GM23338 (cell line): Measurements from ENCODE around the gene SLC25A17.

Experiments
- CREB1 ChIP-seq: fragments of 250-450 bp; sonication (Bioruptor Pico); IDR thresholded peaks from 2 replicates; pipeline ENCODE4 v1.5.0; 2020; ENCODE audit warnings: low read depth, mild to moderate bottlenecking, moderate library complexity
- EZH2 ChIP-seq: fragments of 200-600 bp; sonication (generic); IDR thresholded peaks from one replicate; pipeline ENCODE4 v1.8.0; 2017; ENCODE audit warnings: antibody characterized with exemption, mild to moderate bottlenecking, low read depth; ENCODE audit not compliant: unreplicated experiment
- EZH2phosphoT487 ChIP-seq: fragments of 200-600 bp; sonication (generic); IDR thresholded peaks from one replicate; pipeline ENCODE4 v1.8.1; 2018; ENCODE audit warnings: antibody characterized with exemption; ENCODE audit not compliant: unreplicated experiment
- JUNB ChIP-seq: IDR thresholded peaks from one replicate; pipeline ENCODE4 v1.6.1; 2016; ENCODE audit warnings: antibody characterized with exemption; ENCODE audit not compliant: unreplicated experiment
- POLR2AphosphoS5 ChIP-seq: IDR thresholded peaks from 2 replicates; pipeline ENCODE4 v1.6.1; 2016; ENCODE audit warnings: antibody characterized with exemption, low read depth
- STAT1 ChIP-seq: IDR thresholded peaks from one replicate; pipeline ENCODE4 v1.6.1; 2016; ENCODE audit warnings: antibody characterized with exemption; ENCODE audit not compliant: unreplicated experiment
- ZNF114 ChIP-seq: fragments of 250-450 bp; sonication (Bioruptor Pico); IDR thresholded peaks from 2 replicates; pipeline ENCODE4 v1.5.0; 2020; ENCODE audit warnings: mild to moderate bottlenecking, moderate library complexity
- TF ChIP-seq, protein P1 (sequence below), 2 experiments: fragments of 200-600 bp in 1 of 2; sonication (generic) in 1 of 2; conservative IDR thresholded peaks; 2 replicates each; pipeline versions ENCODE4 v1.5.1 to v1.6.1; 2016 to 2017; ENCODE audit warnings: antibody characterized with exemption in 2 of 2, low read depth in 2 of 2, mild to moderate bottlenecking in 2 of 2, moderate library complexity in 1 of 2
- TF ChIP-seq, protein P2 (sequence below): IDR thresholded peaks from one replicate; pipeline ENCODE4 v1.6.1; 2018; ENCODE audit warnings: antibody characterized with exemption; ENCODE audit not compliant: unreplicated experiment
- TF ChIP-seq, protein P3 (sequence below): fragments of 250-450 bp; sonication (Bioruptor Pico); IDR thresholded peaks from 2 replicates; pipeline ENCODE4 v1.5.0; 2020; ENCODE audit warnings: mild to moderate bottlenecking, moderate library complexity
- TF ChIP-seq, protein P4 (sequence below): IDR thresholded peaks from 2 replicates; pipeline ENCODE4 v1.6.1; 2016; ENCODE audit warnings: antibody characterized with exemption

DNA sequence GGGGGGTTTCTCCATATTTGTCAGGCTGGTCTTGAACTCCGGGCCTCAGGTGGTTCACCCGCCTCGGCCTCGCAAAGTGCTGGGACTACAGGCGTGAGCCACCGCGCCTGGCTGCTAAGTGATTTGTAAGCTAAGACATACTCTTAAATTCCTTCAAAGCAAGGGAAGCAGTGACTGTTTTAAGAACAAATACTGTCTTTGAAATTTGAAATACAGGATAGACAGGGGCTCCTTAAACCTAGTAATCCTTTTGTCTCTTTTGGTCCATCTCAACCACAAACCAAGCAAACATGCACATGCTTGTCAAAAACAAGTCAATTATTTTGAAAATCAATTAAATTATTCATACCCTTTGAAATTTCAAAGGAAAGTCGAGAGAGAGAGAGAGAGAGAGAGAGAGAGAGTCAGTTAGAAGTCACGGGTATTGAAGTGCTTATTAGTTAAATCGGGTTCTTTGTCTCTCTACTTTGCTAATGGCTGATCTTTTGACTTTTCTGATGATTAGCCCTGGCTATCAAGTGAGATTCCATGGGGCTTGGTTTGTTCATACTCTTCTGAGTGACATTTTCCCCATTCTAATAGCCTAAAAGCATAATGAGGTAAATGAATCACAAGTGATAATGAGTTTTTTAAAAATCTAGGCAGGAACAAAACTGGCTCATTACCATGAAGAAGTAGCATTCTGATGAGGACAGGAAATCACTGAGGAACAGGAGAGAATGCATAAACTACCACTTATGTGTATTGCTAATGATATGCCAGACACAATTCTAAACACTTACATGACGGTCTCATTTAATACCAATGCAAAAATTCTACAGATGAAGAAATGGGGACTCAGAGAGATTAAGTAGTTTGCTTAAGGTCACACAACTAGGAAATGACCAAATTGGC is 91.8 kb downstream of the SLC25A17 start:
- TF ChIP-seq, protein P1, sequence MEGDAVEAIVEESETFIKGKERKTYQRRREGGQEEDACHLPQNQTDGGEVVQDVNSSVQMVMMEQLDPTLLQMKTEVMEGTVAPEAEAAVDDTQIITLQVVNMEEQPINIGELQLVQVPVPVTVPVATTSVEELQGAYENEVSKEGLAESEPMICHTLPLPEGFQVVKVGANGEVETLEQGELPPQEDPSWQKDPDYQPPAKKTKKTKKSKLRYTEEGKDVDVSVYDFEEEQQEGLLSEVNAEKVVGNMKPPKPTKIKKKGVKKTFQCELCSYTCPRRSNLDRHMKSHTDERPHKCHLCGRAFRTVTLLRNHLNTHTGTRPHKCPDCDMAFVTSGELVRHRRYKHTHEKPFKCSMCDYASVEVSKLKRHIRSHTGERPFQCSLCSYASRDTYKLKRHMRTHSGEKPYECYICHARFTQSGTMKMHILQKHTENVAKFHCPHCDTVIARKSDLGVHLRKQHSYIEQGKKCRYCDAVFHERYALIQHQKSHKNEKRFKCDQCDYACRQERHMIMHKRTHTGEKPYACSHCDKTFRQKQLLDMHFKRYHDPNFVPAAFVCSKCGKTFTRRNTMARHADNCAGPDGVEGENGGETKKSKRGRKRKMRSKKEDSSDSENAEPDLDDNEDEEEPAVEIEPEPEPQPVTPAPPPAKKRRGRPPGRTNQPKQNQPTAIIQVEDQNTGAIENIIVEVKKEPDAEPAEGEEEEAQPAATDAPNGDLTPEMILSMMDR (conservative IDR thresholded peaks at IDR 0.05; ENCODE audit: low read depth in 2 of 2) = no peak
- TF ChIP-seq EZH2 (no peak), JUNB (no peak), POLR2AphosphoS5 (no peak), EZH2phosphoT487 (no peak), CREB1 (no peak), ZNF114 (CRISPR knock-in tag) (no peak), STAT1 (no peak)
- TF ChIP-seq, protein P2, sequence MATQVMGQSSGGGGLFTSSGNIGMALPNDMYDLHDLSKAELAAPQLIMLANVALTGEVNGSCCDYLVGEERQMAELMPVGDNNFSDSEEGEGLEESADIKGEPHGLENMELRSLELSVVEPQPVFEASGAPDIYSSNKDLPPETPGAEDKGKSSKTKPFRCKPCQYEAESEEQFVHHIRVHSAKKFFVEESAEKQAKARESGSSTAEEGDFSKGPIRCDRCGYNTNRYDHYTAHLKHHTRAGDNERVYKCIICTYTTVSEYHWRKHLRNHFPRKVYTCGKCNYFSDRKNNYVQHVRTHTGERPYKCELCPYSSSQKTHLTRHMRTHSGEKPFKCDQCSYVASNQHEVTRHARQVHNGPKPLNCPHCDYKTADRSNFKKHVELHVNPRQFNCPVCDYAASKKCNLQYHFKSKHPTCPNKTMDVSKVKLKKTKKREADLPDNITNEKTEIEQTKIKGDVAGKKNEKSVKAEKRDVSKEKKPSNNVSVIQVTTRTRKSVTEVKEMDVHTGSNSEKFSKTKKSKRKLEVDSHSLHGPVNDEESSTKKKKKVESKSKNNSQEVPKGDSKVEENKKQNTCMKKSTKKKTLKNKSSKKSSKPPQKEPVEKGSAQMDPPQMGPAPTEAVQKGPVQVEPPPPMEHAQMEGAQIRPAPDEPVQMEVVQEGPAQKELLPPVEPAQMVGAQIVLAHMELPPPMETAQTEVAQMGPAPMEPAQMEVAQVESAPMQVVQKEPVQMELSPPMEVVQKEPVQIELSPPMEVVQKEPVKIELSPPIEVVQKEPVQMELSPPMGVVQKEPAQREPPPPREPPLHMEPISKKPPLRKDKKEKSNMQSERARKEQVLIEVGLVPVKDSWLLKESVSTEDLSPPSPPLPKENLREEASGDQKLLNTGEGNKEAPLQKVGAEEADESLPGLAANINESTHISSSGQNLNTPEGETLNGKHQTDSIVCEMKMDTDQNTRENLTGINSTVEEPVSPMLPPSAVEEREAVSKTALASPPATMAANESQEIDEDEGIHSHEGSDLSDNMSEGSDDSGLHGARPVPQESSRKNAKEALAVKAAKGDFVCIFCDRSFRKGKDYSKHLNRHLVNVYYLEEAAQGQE = no peak
- TF ChIP-seq, protein P3, sequence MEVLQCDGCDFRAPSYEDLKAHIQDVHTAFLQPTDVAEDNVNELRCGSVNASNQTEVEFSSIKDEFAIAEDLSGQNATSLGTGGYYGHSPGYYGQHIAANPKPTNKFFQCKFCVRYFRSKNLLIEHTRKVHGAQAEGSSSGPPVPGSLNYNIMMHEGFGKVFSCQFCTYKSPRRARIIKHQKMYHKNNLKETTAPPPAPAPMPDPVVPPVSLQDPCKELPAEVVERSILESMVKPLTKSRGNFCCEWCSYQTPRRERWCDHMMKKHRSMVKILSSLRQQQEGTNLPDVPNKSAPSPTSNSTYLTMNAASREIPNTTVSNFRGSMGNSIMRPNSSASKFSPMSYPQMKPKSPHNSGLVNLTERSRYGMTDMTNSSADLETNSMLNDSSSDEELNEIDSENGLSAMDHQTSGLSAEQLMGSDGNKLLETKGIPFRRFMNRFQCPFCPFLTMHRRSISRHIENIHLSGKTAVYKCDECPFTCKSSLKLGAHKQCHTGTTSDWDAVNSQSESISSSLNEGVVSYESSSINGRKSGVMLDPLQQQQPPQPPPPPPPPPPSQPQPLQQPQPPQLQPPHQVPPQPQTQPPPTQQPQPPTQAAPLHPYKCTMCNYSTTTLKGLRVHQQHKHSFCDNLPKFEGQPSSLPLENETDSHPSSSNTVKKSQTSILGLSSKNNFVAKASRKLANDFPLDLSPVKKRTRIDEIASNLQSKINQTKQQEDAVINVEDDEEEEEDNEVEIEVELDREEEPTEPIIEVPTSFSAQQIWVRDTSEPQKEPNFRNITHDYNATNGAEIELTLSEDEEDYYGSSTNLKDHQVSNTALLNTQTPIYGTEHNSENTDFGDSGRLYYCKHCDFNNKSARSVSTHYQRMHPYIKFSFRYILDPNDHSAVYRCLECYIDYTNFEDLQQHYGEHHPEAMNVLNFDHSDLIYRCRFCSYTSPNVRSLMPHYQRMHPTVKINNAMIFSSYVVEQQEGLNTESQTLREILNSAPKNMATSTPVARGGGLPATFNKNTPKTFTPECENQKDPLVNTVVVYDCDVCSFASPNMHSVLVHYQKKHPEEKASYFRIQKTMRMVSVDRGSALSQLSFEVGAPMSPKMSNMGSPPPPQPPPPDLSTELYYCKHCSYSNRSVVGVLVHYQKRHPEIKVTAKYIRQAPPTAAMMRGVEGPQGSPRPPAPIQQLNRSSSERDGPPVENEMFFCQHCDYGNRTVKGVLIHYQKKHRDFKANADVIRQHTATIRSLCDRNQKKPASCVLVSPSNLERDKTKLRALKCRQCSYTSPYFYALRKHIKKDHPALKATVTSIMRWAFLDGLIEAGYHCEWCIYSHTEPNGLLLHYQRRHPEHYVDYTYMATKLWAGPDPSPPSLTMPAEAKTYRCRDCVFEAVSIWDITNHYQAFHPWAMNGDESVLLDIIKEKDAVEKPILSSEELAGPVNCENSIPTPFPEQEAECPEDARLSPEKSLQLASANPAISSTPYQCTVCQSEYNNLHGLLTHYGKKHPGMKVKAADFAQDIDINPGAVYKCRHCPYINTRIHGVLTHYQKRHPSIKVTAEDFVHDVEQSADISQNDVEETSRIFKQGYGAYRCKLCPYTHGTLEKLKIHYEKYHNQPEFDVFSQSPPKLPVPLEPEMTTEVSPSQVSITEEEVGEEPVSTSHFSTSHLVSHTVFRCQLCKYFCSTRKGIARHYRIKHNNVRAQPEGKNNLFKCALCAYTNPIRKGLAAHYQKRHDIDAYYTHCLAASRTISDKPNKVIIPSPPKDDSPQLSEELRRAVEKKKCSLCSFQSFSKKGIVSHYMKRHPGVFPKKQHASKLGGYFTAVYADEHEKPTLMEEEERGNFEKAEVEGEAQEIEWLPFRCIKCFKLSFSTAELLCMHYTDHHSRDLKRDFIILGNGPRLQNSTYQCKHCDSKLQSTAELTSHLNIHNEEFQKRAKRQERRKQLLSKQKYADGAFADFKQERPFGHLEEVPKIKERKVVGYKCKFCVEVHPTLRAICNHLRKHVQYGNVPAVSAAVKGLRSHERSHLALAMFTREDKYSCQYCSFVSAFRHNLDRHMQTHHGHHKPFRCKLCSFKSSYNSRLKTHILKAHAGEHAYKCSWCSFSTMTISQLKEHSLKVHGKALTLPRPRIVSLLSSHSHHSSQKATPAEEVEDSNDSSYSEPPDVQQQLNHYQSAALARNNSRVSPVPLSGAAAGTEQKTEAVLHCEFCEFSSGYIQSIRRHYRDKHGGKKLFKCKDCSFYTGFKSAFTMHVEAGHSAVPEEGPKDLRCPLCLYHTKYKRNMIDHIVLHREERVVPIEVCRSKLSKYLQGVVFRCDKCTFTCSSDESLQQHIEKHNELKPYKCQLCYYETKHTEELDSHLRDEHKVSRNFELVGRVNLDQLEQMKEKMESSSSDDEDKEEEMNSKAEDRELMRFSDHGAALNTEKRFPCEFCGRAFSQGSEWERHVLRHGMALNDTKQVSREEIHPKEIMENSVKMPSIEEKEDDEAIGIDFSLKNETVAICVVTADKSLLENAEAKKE (CRISPR knock-in tag) = no peak
- TF ChIP-seq, protein P4, sequence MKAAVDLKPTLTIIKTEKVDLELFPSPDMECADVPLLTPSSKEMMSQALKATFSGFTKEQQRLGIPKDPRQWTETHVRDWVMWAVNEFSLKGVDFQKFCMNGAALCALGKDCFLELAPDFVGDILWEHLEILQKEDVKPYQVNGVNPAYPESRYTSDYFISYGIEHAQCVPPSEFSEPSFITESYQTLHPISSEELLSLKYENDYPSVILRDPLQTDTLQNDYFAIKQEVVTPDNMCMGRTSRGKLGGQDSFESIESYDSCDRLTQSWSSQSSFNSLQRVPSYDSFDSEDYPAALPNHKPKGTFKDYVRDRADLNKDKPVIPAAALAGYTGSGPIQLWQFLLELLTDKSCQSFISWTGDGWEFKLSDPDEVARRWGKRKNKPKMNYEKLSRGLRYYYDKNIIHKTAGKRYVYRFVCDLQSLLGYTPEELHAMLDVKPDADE = no peak
